A673 (cell line): ENCODE measurements around the gene CD276.

Experiments used
- CTCF ChIP-seq: fragments of 300-800, 200-600 bp; sonication (generic); conservative IDR thresholded peaks from 2 replicates; pipeline ENCODE4 v1.5.1; 2017; ENCODE audit warnings: low read depth, mild to moderate bottlenecking, antibody characterized with exemption, low read length, moderate library complexity, mixed read lengths
- EZH2 ChIP-seq: fragments of 200-600 bp; sonication (generic); IDR thresholded peaks from 2 replicates; pipeline ENCODE4 v1.6.1; 2017; ENCODE audit warnings: borderline replicate concordance, low read depth, mild to moderate bottlenecking, mixed read lengths, antibody characterized with exemption, low read length; ENCODE audit not compliant: poor library complexity, severe bottlenecking

- TF ChIP-seq CTCF (no peak), EZH2 (no peak)
Measured at GRCh38 chr15:73709241-73709640, 25.1 kb downstream of the CD276 start.
